ENCODE data around the gene ZC3H18. TPM values are rescaled to one million over a fixed set of nuclear protein-coding genes. Genes with fewer than 3 reads are reported as not detected.
A peak's percentile ranks its signal among the peaks of the same experiment; 100 is the strongest.

The ZC3H18 gene
- total and polyA plus RNA-seq, 8 donors, result 15.5 to 312 (median 19.0) TPM

- Histone ChIP-seq H3K27ac (peak overlapping the region; percentile 63 to 91 (median 86)), H3K27me3 (no peaks in the 10 kb centered on the region), H3K9me3 (no peaks in the 10 kb centered on the region), H3K4me1 (peaks cover 27 to 44% (median 34%) of the 10 kb centered on the region in 4 donors), H3K36me3 (peaks cover 6 to 51% (median 42%) of the 10 kb centered on the region in 4 donors), H3K4me3 (peak overlapping the region; percentile 56 to 83 (median 74))
- peak; percentile 63 to 86 for DNase-seq
- WGBS, 5 donors, result 36 to 45% (median 43%) methylated on average over 14 to 24 of the region's 24 CpGs
- TF ChIP-seq EP300 (IDR thresholded peaks at IDR 0.05) (no peak), POLR2AphosphoS5 (IDR thresholded peaks at IDR 0.05) (peak in 2 of 3 donors; percentile 53 to 59)
- intact Hi-C loops (cut with DNase I; ENCODE audit: low total_unique reads), result no loop called here
These were observed 81.2 kb downstream of the ZC3H18 start for GRCh38 chr16:88651276-88651988.

DNA sequence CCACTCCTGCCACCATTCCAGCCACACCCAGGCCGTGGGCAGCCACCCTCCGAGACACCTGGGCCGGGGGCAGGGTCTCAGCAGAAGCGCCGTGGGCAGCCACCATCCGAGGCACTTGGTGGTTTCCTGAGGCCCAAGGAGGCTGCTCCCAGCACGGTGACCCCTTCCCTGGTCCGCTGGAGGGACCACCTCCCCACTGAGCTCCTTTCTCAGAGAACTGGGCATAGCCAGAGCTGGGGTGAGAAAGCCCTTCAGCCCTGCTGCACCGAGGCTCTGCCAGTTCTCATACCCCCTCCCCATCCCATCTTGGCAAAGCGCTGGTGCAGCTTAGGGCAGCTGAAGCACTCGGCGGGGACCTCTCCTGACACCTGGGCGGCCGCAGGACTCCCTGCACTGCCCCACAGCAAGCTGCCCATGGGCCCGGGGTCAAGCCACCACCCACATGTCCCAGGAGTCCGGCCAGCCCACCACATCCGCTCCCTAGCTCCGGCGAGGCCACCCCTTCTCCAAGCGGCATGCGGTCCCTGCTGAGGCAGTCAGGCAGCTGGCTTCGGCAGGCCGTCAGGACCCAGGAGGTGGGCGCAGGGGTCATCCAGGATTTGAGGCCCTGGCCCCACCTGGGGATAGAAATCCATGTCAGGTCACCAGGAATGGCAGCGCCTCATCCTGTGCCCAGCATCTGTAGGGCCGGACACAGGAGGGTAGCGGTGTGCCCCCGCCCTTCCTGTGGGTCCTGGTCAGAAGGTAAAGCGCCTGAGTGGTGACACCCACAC lies 82.0 kb downstream of the ZC3H18 start:
- no peaks in the 10 kb centered on the region for H3K27me3 ChIP-seq
- peak overlapping the region; percentile 53 to 91 (median 86) for H3K27ac ChIP-seq
- no peak for DNase-seq
- intact Hi-C loops (cut with DNase I; ENCODE audit: low total_unique reads), result no loop called here
- no peak overlapping the region for H3K4me3 ChIP-seq
- WGBS, 5 donors, result 86 to 90% (median 89%) methylated on average over 16 to 29 of the region's 29 CpGs
- peaks cover 27 to 44% (median 33%) of the 10 kb centered on the region in 4 donors for H3K4me1 ChIP-seq
- H3K9me3 ChIP-seq, result no peaks in the 10 kb centered on the region
- peaks cover 6 to 52% (median 45%) of the 10 kb centered on the region in 4 donors for H3K36me3 ChIP-seq
- TF ChIP-seq EP300 (IDR thresholded peaks at IDR 0.05) (no peak), POLR2AphosphoS5 (IDR thresholded peaks at IDR 0.05) (no peak), POLR2A (IDR thresholded peaks at IDR 0.05) (no peak)
- TF ChIP-seq, protein P1, sequence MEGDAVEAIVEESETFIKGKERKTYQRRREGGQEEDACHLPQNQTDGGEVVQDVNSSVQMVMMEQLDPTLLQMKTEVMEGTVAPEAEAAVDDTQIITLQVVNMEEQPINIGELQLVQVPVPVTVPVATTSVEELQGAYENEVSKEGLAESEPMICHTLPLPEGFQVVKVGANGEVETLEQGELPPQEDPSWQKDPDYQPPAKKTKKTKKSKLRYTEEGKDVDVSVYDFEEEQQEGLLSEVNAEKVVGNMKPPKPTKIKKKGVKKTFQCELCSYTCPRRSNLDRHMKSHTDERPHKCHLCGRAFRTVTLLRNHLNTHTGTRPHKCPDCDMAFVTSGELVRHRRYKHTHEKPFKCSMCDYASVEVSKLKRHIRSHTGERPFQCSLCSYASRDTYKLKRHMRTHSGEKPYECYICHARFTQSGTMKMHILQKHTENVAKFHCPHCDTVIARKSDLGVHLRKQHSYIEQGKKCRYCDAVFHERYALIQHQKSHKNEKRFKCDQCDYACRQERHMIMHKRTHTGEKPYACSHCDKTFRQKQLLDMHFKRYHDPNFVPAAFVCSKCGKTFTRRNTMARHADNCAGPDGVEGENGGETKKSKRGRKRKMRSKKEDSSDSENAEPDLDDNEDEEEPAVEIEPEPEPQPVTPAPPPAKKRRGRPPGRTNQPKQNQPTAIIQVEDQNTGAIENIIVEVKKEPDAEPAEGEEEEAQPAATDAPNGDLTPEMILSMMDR (IDR thresholded peaks at IDR 0.05), result no peak

DNA sequence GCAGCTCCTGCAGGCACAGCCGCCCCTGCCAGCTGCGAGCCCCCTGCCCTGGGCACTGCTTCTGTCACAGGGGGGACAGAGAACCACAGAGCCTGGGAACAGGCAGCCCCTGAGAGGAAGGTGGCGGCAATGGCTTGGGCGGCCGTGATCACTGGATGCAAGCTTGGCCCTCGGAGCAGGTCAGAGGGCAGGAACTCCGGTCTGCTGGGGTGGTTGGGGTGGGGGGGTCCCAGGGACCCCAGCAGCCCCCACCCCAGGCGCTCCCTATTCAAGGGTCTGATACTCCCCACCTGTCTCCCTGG lies 82.5 kb downstream of the ZC3H18 start:
- peak overlapping the region in 2 of 5 donors; percentile 80 to 91 for H3K27ac ChIP-seq
- no peak overlapping the region for H3K4me3 ChIP-seq
- peaks cover 27 to 38% (median 32%) of the 10 kb centered on the region in 4 donors for H3K4me1 ChIP-seq
- H3K27me3 ChIP-seq, result no peaks in the 10 kb centered on the region
- intact Hi-C loops (cut with DNase I; ENCODE audit: low total_unique reads), result no loop called here
- peaks cover 6 to 57% (median 50%) of the 10 kb centered on the region in 4 donors for H3K36me3 ChIP-seq
- 80 to 99% (median 94%) methylated on average over 2 to 8 of the region's 8 CpGs for WGBS, 5 donors
- no peak for DNase-seq
- TF ChIP-seq, protein P1 (IDR thresholded peaks at IDR 0.05), result no peak
- TF ChIP-seq POLR2AphosphoS5 (IDR thresholded peaks at IDR 0.05) (no peak), POLR2A (IDR thresholded peaks at IDR 0.05) (no peak), EP300 (IDR thresholded peaks at IDR 0.05) (no peak)
- no peaks in the 10 kb centered on the region for H3K9me3 ChIP-seq

GRCh38 chr16:88653101-88653500 lies 82.9 kb downstream of the ZC3H18 start:
- peak overlapping the region in 1 of 5 donors; percentile 91 for H3K27ac ChIP-seq
- peaks cover 27 to 35% (median 31%) of the 10 kb centered on the region in 4 donors for H3K4me1 ChIP-seq
- no peak for DNase-seq
- no peak overlapping the region for H3K4me3 ChIP-seq
- intact Hi-C loops (cut with DNase I; ENCODE audit: low total_unique reads), result no loop called here
- TF ChIP-seq EP300 (IDR thresholded peaks at IDR 0.05) (no peak), POLR2A (IDR thresholded peaks at IDR 0.05) (no peak), POLR2AphosphoS5 (IDR thresholded peaks at IDR 0.05) (no peak)
- TF ChIP-seq, protein P1 (IDR thresholded peaks at IDR 0.05), result no peak
- H3K36me3 ChIP-seq, result peaks cover 7 to 61% (median 54%) of the 10 kb centered on the region in 4 donors
- H3K27me3 ChIP-seq, result no peaks in the 10 kb centered on the region
- WGBS, 5 donors, result 85 to 95% (median 92%) methylated on average over 12 to 13 of the region's 13 CpGs
- H3K9me3 ChIP-seq, result no peaks in the 10 kb centered on the region

All from stomach (tissue), 9 donors.